GM18909 (cell line): ENCODE data around the gene RBMS1.

Source experiments
- ATAC-seq: cut with Tn5 transposase; IDR thresholded peaks from one replicate; pipeline ENCODE4 v1.9.1; 2021; ENCODE audit warnings: mild to moderate bottlenecking; ENCODE audit not compliant: unreplicated experiment, poor library complexity

RBMS1 gene

GRCh38 chr2:160390544-160391455 is 102.8 kb downstream of the RBMS1 start:
- ATAC-seq, result no peak

- ATAC-seq, result no peak
Observed at GRCh38 chr2:160389875-160390274, 103.7 kb downstream of the RBMS1 start.

GRCh38 chr2:160388464-160389263 is 104.9 kb downstream of the RBMS1 start:
- ATAC-seq, result no peak

- no peak for ATAC-seq
Observed at GRCh38 chr2:160387558-160388262, 105.9 kb downstream of the RBMS1 start.

- no peak for ATAC-seq
Observed at GRCh38 chr2:160384791-160385190, 108.8 kb downstream of the RBMS1 start.

GRCh38 chr2:160381425-160381951 is 112.1 kb downstream of the RBMS1 start:
- no peak for ATAC-seq

- no peak for ATAC-seq
Observed at GRCh38 chr2:160380611-160381010, 113.0 kb downstream of the RBMS1 start.

- ATAC-seq, result no peak
Observed at GRCh38 chr2:160380000-160380570, 113.5 kb downstream of the RBMS1 start.

- no peak for ATAC-seq
Observed at GRCh38 chr2:160379399-160379798, 114.2 kb downstream of the RBMS1 start.

- no peak for ATAC-seq
Observed at GRCh38 chr2:160377204-160377995, 116.2 kb downstream of the RBMS1 start.

- no peak for ATAC-seq
Observed at GRCh38 chr2:160376576-160376975, 117.0 kb downstream of the RBMS1 start.

GRCh38 chr2:160375802-160376469 is 117.7 kb downstream of the RBMS1 start:
- no peak for ATAC-seq

GRCh38 chr2:160375037-160375436 is 118.6 kb downstream of the RBMS1 start:
- no peak for ATAC-seq

- no peak for ATAC-seq
Observed at GRCh38 chr2:160373666-160374065, 119.9 kb downstream of the RBMS1 start.

- no peak for ATAC-seq
Observed at GRCh38 chr2:160373263-160373662, 120.3 kb downstream of the RBMS1 start.

GRCh38 chr2:160372585-160372984 is 121.0 kb downstream of the RBMS1 start:
- ATAC-seq, result no peak

- ATAC-seq, result no peak
Observed at GRCh38 chr2:160372010-160372356, 121.6 kb downstream of the RBMS1 start.

GRCh38 chr2:160371251-160372009 is 122.2 kb downstream of the RBMS1 start:
- no peak for ATAC-seq
